Heart right ventricle (tissue), 16 donors: Measurements from ENCODE around the gene CCDC24. TPM values are rescaled to one million over a fixed set of nuclear protein-coding genes. Genes with fewer than 3 reads are reported as not detected.

Source experiments
- ATAC-seq, 8 donors: fragments of 200-7000 bp; cut with Tn5 transposase; one replicate each; pipeline ENCODE4 v1.9.1; 2020; ENCODE audit warnings: mild to moderate bottlenecking in 8 of 8, moderate library complexity in 8 of 8, moderate number of reproducible peaks in 1 of 8
- DNase-seq, 2 donors: peaks; one replicate each; pipeline ENCODE4 v3.0.0-alpha.2; 2020
- H3K27ac ChIP-seq, 10 donors: fragments of 200-600 bp; sonication (generic) in 2 of 10; one replicate each; pipeline versions ENCODE4 v1.5.0 to v1.8.0; 2020 to 2022; ENCODE audit warnings: mild to moderate bottlenecking in 3 of 10
- H3K27me3 ChIP-seq, 7 donors: fragments of 200-600 bp; one replicate each; pipeline ENCODE4 v1.8.0; 2021 to 2022; ENCODE audit warnings: mild to moderate bottlenecking in 2 of 7
- H3K36me3 ChIP-seq, 9 donors: fragments of 200-600 bp; sonication (generic) in 1 of 9; one replicate each; pipeline versions ENCODE4 v1.5.0 to v1.8.0; 2020 to 2022; ENCODE audit warnings: mild to moderate bottlenecking in 2 of 9
- H3K4me1 ChIP-seq, 9 donors: fragments of 200-600 bp; sonication (generic) in 1 of 9; one replicate each; pipeline versions ENCODE4 v1.5.0 to v1.8.0; 2020 to 2022; ENCODE audit warnings: mild to moderate bottlenecking in 4 of 9
- H3K4me3 ChIP-seq, 10 donors: fragments of 200-600 bp; sonication (generic) in 2 of 10; one replicate each; pipeline versions ENCODE4 v1.5.0 to v1.8.0; 2020 to 2022; ENCODE audit warnings: mild to moderate bottlenecking in 7 of 10, moderate library complexity in 2 of 10
- H3K9me3 ChIP-seq, 11 donors: fragments of 200-600 bp in 10 of 11; sonication (generic) in 2 of 11; one replicate each; pipeline versions ENCODE4 v1.5.0 to v1.8.0; 2013 to 2022; ENCODE audit warnings: mild to moderate bottlenecking in 2 of 11, control low read depth in 1 of 11, moderate library complexity in 1 of 11
- WGBS, 2 donors: extraction: QIAGEN DNeasy Blood & Tissue Kit; methylation state at CpG; one replicate each; pipeline ENCODE4 v1.1.7; 2013; ENCODE audit warnings: inconsistent platforms in 1 of 2; 5-methylcytosine and 5-hydroxymethylcytosine counted together
- intact Hi-C, 10 donors: fragments of 100-400 bp; cut with DNase I; formaldehyde crosslinking; loops; one replicate each; pipeline versions ENCODE4 v1.11.1 to v1.14.2; 2022
- polyA plus RNA-seq, 2 donors: library from polyadenylated mRNA; stranded (reverse); fragments of 200-250 nt; gene quantifications; one replicate each; pipeline ENCODE4 v1.2.3, GENCODE V29; 2013
- total RNA-seq, 10 donors: library from RNA; stranded (reverse); fragmentation: NEBNext Ultra II Directional in 3 of 10; extraction: Animal tissue kit (Norgen Biotek cat#: 25700) in 3 of 10; gene quantifications; one replicate each; pipeline versions ENCODE4 v1.2.1 to v1.2.4, GENCODE V29; 2021 to 2023
- TF ChIP-seq, protein P1 (sequence below), 9 donors: fragments of 200-600 bp; sonication (generic) in 2 of 9; IDR thresholded peaks; one replicate each; pipeline versions ENCODE4 v1.5.0 to v1.8.0; 2021 to 2022; ENCODE audit warnings: antibody characterized with exemption in 9 of 9, mild to moderate bottlenecking in 5 of 9, moderate library complexity in 1 of 9
- donor health status: Arrhythmogenic right ventricular cardiomyopathy.
- donor health status: ischemic (EF 13 %, LVEDD 7.1; RV severe dilation, severe dysfunction).
- donor health status: healthy with polysubstance abuse.
- donor health status: DM: no; HTN: yes; CAD: no.
- donor health status: DM: no; HTN: no; CAD: no.
- donor health status: ischemic (EF 25% LVEDD 6.9; RV normal size, moderate dysfunction).
- donor health status: ischemic (EF 25% LVEDD 5.7; RV mildly dilated, moderate dysfunction).
- donor health status: healthy.
- donor health status: DM: yes; HTN: yes; CAD: no.
- donor health status: Ischemic cardiomyopathy.
- donor health status: ischemic (EF 35%, LVEDD 5.7; RV mildly dilated, moderate dysfunction).
- donor health status: nonischemic (EF 11% LVEDD 7.7; RV severe dilation, severe dysfunction).
- donor health status: DM: yes; HTN: yes; CAD: no.
- donor health status: PGD.
- donor health status: ischemic (EF 29% LVEDD 5.4; RV normal size, mild dysfunction).
- donor health status: nonischemic (EF 23%, LVEDD 6.1; RV moderate dilation, normal function).

CCDC24 gene
- total and polyA plus RNA-seq, 12 donors = 0.55 to 3.1 (median 1.3) TPM

DNA sequence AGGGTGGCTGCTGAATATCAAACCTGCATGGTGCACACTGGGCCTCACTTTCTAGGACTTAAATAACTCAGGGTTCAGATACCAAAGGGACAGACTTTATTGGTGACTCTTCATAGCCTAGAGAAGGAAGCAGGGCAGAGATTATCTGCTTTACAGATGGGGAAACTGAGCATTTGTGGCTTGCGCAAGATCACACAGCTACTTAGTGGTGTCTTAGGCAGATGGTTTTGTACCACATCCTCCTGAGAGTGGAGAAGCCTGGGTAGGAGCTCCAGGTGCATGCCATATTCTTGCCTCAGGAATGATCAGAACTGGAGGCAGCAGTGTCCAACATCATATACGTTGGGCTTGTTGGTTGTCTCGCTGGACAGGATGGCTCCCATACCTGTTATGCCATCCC is 28.4 kb upstream of the CCDC24 start:
- Histone ChIP-seq H3K27ac (no peak overlapping the region), H3K4me1 (peaks cover 0 to 12% (median 0%) of the 10 kb centered on the region in 9 donors), H3K36me3 (peaks cover 0 to 94% (median 43%) of the 10 kb centered on the region in 9 donors), H3K9me3 (no peaks in the 10 kb centered on the region), H3K27me3 (no peaks in the 10 kb centered on the region), H3K4me3 (no peak overlapping the region)
- TF ChIP-seq, protein P1, sequence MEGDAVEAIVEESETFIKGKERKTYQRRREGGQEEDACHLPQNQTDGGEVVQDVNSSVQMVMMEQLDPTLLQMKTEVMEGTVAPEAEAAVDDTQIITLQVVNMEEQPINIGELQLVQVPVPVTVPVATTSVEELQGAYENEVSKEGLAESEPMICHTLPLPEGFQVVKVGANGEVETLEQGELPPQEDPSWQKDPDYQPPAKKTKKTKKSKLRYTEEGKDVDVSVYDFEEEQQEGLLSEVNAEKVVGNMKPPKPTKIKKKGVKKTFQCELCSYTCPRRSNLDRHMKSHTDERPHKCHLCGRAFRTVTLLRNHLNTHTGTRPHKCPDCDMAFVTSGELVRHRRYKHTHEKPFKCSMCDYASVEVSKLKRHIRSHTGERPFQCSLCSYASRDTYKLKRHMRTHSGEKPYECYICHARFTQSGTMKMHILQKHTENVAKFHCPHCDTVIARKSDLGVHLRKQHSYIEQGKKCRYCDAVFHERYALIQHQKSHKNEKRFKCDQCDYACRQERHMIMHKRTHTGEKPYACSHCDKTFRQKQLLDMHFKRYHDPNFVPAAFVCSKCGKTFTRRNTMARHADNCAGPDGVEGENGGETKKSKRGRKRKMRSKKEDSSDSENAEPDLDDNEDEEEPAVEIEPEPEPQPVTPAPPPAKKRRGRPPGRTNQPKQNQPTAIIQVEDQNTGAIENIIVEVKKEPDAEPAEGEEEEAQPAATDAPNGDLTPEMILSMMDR (IDR thresholded peaks at IDR 0.05) = no peak
- intact Hi-C loops = no loop called here
- 95 to 97% methylated on average over 3 of the region's 3 CpGs for WGBS, 2 donors
- DNase-seq (no peak), ATAC-seq (no peak)

DNA sequence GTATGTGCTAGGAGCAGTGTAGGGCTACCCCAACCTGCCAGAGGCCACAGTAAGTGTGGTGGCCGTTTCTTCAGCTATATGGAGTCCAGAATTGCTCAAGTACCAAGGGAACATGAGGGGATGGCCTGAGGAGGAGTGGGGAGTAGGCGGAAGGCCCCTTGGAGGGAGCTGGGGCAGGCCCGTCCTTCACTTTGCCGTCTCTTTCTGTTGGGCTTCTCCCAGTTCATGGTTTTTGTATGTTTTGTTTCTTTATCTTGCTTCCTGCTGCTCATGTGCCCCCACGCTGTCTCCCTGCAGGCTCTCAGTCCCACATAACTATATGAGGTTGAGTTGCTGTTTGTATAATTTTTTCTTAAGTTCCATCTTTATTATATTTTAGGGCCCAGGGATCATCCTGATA is 27.5 kb upstream of the CCDC24 start:
- Histone ChIP-seq H3K27ac (no peak overlapping the region), H3K4me3 (no peak overlapping the region), H3K4me1 (peaks cover 0 to 12% (median 0%) of the 10 kb centered on the region in 9 donors), H3K36me3 (peaks cover 0 to 85% (median 34%) of the 10 kb centered on the region in 9 donors), H3K9me3 (no peaks in the 10 kb centered on the region), H3K27me3 (no peaks in the 10 kb centered on the region)
- DNase-seq (no peak), ATAC-seq (no peak)
- intact Hi-C loops = no loop called here
- TF ChIP-seq, protein P1 (IDR thresholded peaks at IDR 0.05) = no peak
- WGBS, 2 donors = 75 to 82% methylated on average over 5 of the region's 5 CpGs

DNA sequence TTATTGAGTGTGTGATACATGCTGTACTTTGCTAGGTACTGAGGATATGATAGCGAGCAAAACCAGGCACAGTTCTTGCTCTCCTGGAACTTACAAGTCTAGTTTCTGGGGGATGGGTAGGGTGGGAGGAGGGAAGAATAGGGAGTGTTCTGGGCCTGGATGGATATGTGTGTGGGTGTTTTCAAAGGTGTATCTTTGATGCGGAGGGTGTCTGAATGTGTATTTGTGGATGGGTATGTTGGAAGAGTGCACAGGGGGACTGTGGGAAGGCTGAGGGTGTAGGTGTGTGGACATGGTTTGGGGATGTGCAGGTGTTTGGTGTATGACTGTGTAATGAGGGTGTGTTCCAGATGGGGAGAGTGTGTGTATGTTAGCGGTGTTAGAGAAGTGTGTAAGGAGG is 26.1 kb upstream of the CCDC24 start:
- DNase-seq = no peak
- H3K36me3 ChIP-seq = peaks cover 0 to 71% (median 25%) of the 10 kb centered on the region in 9 donors

DNA sequence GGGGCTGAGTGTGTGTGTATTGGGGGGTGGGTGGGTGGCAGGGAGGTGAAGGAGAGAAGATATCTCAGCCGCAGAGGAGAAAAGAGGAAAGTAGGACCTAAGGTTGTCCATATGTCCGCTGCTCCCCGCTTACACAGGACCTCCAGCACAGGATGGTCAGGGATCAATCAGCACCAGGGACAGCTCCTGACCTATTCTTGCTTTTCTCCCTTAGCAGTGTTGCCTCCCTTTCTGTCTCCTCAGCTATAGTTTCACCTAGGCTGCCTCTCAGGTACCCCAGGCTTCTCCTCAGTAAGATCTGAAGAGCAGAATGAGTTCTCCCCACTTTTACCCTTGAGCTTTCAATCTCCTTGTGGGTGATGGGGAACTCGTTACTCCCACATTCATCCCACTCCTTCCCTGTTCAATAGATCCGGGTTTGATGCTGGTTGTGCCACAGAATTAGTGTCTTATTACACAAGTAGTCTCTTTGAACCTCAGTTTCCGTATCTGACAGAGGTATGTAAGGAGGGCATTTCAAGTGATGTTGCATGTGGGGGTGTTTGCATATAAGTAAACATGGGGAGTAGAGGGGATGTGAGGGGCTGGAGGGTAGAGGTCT is 23.0 kb upstream of the CCDC24 start:
- 68 to 83% methylated on average over 6 of the region's 6 CpGs for WGBS, 2 donors
- intact Hi-C loops = loop anchor here in 1 of 10 donors (2.0 kb wide), 1 partner anchor 22 kb away; the partner anchor contains the start of gene IPO13

More for the DNA sequence above, 26.1 kb upstream of the CCDC24 start:
- Histone ChIP-seq H3K4me1 (peaks cover under 1 to 19% (median 3%) of the 10 kb centered on the region in 9 donors), H3K27ac (no peak overlapping the region), H3K4me3 (no peak overlapping the region), H3K27me3 (no peaks in the 10 kb centered on the region), H3K9me3 (no peaks in the 10 kb centered on the region)
- WGBS, 2 donors = 85 to 92% methylated on average over 3 of the region's 3 CpGs
- no peak for ATAC-seq
- TF ChIP-seq, protein P1 (IDR thresholded peaks at IDR 0.05) = no peak
- intact Hi-C loops = no loop called here

More for the DNA sequence above, 23.0 kb upstream of the CCDC24 start:
- ATAC-seq (no peak), DNase-seq (no peak)
- TF ChIP-seq, protein P1 (IDR thresholded peaks at IDR 0.05) = no peak
- Histone ChIP-seq H3K36me3 (peaks cover 0 to 65% (median 14%) of the 10 kb centered on the region in 9 donors), H3K27ac (no peak overlapping the region), H3K4me3 (no peak overlapping the region), H3K4me1 (peaks cover 4 to 18% (median 13%) of the 10 kb centered on the region in 9 donors), H3K27me3 (no peaks in the 10 kb centered on the region), H3K9me3 (no peaks in the 10 kb centered on the region)
